ENCODE results near the gene SLC22A8.
A peak's percentile ranks its signal among the peaks of the same experiment; 100 is the strongest.

SLC22A8 gene

DNA sequence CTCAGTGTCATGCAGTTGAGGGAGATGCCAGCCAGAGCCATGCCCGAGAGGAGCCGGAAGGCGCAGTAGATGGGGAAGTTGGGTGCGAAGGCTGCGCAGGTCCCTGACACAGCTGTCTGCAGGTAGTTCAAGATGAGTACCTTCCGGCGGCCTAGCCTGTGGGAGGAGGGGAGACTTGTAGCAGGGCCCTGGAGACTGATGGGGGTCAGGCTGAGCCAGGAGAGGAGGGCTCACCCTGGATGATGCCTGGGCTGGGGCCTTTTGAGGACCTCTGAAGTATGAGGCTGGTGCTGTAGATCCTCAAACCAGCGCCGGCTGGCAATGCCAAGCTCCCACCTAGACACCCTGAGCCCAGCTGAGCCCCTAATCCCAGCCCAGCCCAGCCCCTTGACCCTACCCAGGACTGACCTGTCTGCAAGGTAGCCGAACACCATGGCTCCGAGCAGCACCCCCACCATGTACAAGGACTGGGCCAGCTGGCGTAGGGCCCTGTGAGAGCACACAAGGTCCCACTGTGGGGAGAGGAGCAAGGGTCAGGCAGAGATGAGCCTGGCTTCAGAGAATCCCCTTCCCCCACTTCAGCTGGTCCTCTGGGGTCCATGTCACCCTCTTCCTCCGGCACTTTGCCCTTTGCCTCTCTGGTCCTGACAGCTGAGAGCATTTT lies 32.0 kb downstream of the SLC22A8 start:
- TF ChIP-seq SUZ12 (IDR thresholded peaks at IDR 0.05) (no peak), LEF1 (IDR thresholded peaks at IDR 0.05; ENCODE audit: borderline replicate concordance) (no peak), FOXA1 (IDR thresholded peaks at IDR 0.05) (no peak), HDGF (IDR thresholded peaks at IDR 0.05; ENCODE audit: borderline replicate concordance) (no peak), ELF4 (IDR thresholded peaks at IDR 0.05) (no peak), BHLHE40 (IDR thresholded peaks at IDR 0.05; ENCODE audit: borderline replicate concordance) (no peak), NFRKB (IDR thresholded peaks at IDR 0.05) (no peak), TARDBP (IDR thresholded peaks at IDR 0.05) (no peak), ARNT (IDR thresholded peaks at IDR 0.05) (no peak)
- TF ChIP-seq, protein P1, sequence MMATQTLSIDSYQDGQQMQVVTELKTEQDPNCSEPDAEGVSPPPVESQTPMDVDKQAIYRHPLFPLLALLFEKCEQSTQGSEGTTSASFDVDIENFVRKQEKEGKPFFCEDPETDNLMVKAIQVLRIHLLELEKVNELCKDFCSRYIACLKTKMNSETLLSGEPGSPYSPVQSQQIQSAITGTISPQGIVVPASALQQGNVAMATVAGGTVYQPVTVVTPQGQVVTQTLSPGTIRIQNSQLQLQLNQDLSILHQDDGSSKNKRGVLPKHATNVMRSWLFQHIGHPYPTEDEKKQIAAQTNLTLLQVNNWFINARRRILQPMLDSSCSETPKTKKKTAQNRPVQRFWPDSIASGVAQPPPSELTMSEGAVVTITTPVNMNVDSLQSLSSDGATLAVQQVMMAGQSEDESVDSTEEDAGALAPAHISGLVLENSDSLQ (IDR thresholded peaks at IDR 0.05), result no peak
- no peak for DNase-seq (ENCODE audit: extremely low spot score)
- POLR2A ChIA-PET, result no interaction called here
- CTCF ChIA-PET, result no interaction called here

DNA sequence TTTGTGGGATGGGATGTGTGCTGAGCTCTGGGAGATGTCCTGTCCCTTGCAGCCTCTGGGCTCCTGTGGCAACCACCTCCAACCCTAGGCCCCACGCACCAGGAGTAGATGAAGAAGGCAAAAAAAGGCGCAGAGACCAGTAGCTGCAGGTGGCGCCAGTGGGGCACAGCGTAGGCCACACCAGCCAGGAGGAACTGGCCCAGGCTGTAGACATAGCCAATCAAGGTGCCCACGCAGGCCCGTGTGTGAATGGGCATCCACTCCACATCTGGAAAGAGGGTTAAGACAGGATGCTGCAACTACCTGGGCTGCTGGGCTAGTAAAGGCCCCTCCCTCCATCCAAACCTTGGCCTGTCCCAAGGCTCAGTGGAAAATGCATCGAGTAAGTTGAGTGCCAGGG lies 33.9 kb downstream of the SLC22A8 start:
- DNase-seq (ENCODE audit: extremely low spot score), result no peak
- ChIA-PET CTCF (no interaction called here), POLR2A (no interaction called here)
- no peak for TF ChIP-seq FOXK2 (IDR thresholded peaks at IDR 0.05)
- TF ChIP-seq LEF1 (IDR thresholded peaks at IDR 0.05; ENCODE audit: borderline replicate concordance), result no peak
- TF ChIP-seq, protein P1 (IDR thresholded peaks at IDR 0.05), result no peak
- no peak for TF ChIP-seq ZNF384 (IDR thresholded peaks at IDR 0.05)
- no peak for TF ChIP-seq CTBP1 (IDR thresholded peaks at IDR 0.05; ENCODE audit: borderline replicate concordance)
- TF ChIP-seq TARDBP (IDR thresholded peaks at IDR 0.05), result no peak
- TF ChIP-seq BHLHE40 (IDR thresholded peaks at IDR 0.05; ENCODE audit: borderline replicate concordance), result no peak
- no peak for TF ChIP-seq SP1 (IDR thresholded peaks at IDR 0.05)
- no peak for TF ChIP-seq ARNT (IDR thresholded peaks at IDR 0.05)
- no peak for TF ChIP-seq SUZ12 (IDR thresholded peaks at IDR 0.05)
- TF ChIP-seq NFRKB (IDR thresholded peaks at IDR 0.05), result no peak

DNA sequence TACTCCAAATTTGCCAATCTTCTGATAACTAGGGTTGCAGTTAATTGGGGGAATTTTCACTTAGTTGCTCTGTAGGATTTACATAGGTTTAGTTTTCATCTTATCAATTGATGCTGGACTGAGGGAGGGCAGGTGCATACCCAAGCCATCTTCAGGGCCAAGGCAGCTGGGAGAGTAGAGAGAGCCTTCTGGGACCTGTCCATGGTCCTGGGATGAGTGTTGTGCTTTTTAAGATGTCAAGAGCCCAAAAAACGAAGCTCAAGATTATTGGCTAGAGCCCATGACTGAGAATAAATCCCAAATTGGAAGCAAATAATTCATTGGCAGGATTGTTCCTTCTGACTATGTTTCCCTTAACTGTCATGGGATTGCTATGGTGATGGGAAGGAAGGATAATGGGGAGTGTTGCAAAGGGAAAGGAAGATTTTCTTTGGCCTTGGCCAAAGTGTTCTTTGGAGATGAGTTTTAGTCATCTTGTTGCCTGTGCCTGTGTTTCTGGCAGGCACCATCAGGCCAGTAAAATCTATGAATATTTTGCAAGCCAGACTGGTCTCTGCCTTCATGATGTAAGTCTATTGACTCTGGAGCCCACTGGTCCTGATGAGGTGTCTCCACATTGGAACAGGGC lies 35.4 kb downstream of the SLC22A8 start:
- no peak for TF ChIP-seq CTBP1 (IDR thresholded peaks at IDR 0.05; ENCODE audit: borderline replicate concordance)
- POLR2A ChIA-PET, result no interaction called here
- CTCF ChIA-PET, result interaction anchor here (1.0 kb wide), 1 partner anchor 9 kb away, joined by 3 read pairs; no protein-coding TSS in a partner anchor
- no peak for DNase-seq (ENCODE audit: extremely low spot score)

DNA sequence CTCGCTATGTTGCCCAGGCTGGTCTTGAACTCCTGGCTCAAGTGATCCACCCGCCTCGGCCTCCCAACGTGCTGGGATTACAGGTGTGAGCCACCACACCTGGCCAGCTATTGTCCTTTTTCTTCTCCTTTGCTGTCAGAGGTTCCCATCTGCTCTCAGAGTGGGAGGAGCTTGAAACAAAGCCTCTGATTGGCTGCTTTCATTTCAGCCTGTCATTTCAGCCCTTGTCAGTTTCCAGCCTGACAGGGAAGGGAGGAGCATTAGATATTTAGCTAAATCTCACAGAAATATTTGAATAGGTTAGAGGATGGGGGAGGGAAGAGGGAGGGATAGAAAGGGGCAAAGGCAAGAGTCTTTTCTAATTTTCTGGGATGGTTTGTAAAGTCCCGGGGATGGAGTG lies 39.5 kb downstream of the SLC22A8 start:
- no peak for DNase-seq (ENCODE audit: extremely low spot score)
- no peak for TF ChIP-seq FOXK2 (IDR thresholded peaks at IDR 0.05)
- TF ChIP-seq SUZ12 (IDR thresholded peaks at IDR 0.05), result no peak
- no peak for TF ChIP-seq ZNF384 (IDR thresholded peaks at IDR 0.05)
- no peak for TF ChIP-seq FOXM1 (IDR thresholded peaks at IDR 0.05; ENCODE audit: borderline replicate concordance)
- TF ChIP-seq BHLHE40 (IDR thresholded peaks at IDR 0.05; ENCODE audit: borderline replicate concordance), result no peak
- no peak for TF ChIP-seq HDGF (IDR thresholded peaks at IDR 0.05; ENCODE audit: borderline replicate concordance)
- ChIA-PET CTCF (interaction anchor here (0.6 to 3.1 kb wide), 8 partner anchors 15 to 805 kb away, joined by 3 to 25 read pairs (median 6); no protein-coding TSS in a partner anchor), POLR2A (interaction anchor here (1.3 kb wide), 1 partner anchor 15 kb away, joined by 3 read pairs; no protein-coding TSS in a partner anchor)

DNA sequence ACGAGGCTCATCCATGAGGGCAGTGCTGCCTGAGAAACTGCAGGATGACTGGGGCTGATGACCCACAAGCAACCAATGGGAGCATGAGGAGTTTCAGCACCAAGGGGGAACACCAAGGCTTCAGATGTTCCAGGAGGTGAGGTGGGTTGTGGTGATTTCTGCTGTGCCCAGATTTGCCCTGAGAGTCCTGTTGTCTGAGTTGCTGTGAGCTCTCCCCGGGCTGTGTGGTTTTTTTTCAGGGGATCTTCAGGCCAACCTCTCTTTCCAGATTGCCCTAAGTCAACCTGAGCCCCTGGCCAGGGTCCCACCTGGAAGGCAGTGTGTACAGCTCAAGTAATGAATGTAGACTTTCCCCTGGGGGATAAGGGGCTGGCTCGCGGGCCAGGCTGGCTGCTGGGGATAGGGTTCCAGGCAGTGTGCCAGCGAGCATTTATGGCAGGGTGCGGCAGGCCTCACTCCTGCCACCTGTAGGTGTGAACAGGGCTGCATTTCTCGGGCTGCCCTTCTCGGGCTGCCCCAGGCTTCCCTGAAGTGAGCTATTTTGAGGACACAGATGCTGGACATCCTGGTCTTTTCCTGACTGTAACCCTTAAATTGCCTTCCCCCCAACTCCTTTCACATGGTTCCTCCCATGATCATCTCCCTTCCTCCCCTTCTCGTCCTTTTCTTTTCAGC lies 40.7 kb downstream of the SLC22A8 start:
- peak; percentile 77 for DNase-seq (ENCODE audit: extremely low spot score)
- ChIA-PET POLR2A (interaction anchor here (0.6 to 1.5 kb wide), 3 partner anchors 94 to 134 kb away, joined by 3 to 4 read pairs (median 4); partner anchors contain the start of gene SLC3A2), CTCF (interaction anchor here (0.5 to 3.1 kb wide), 23 partner anchors 11 to 316 kb away, joined by 3 to 25 read pairs (median 5); no protein-coding TSS in a partner anchor)
- TF ChIP-seq LEF1 (IDR thresholded peaks at IDR 0.05; ENCODE audit: borderline replicate concordance), result no peak
- no peak for TF ChIP-seq CTBP1 (IDR thresholded peaks at IDR 0.05; ENCODE audit: borderline replicate concordance)
- TF ChIP-seq, protein P1 (IDR thresholded peaks at IDR 0.05), result no peak
- no peak for TF ChIP-seq TARDBP (IDR thresholded peaks at IDR 0.05)
- no peak for TF ChIP-seq ZNF384 (IDR thresholded peaks at IDR 0.05)
- TF ChIP-seq FOXM1 (IDR thresholded peaks at IDR 0.05; ENCODE audit: borderline replicate concordance), result no peak
- no peak for TF ChIP-seq SUZ12 (IDR thresholded peaks at IDR 0.05)
- TF ChIP-seq SP1 (IDR thresholded peaks at IDR 0.05), result no peak
- TF ChIP-seq HDGF (IDR thresholded peaks at IDR 0.05; ENCODE audit: borderline replicate concordance), result no peak
- no peak for TF ChIP-seq BHLHE40 (IDR thresholded peaks at IDR 0.05; ENCODE audit: borderline replicate concordance)
- no peak for TF ChIP-seq ARNT (IDR thresholded peaks at IDR 0.05)
- no peak for TF ChIP-seq ELF4 (IDR thresholded peaks at IDR 0.05)

DNA sequence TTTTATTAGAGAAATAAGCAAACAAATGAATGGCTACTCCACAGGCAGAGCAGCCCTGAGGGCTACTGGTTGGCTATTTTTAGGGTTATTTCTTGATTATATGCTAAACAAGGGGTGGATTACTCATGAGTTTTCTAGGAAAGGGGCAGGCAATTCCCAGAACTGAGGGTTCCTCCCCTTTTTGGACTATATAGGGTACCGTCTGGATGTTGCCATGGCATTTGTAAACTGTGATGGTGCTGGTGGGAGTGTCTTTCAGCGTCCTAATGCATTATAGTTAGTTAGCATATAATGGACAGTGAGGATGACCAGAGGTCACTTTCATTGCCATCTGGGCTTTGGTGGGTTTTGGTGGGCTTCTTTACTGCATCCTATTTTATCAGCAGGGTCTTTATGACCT lies 50.1 kb downstream of the SLC22A8 start:
- ChIA-PET CTCF (no interaction called here), POLR2A (no interaction called here)
- no peak for TF ChIP-seq FOXM1 (IDR thresholded peaks at IDR 0.05; ENCODE audit: borderline replicate concordance)
- TF ChIP-seq ARNT (IDR thresholded peaks at IDR 0.05), result no peak
- no peak for TF ChIP-seq ZNF384 (IDR thresholded peaks at IDR 0.05)
- TF ChIP-seq L3MBTL2 (conservative IDR thresholded peaks at IDR 0.05), result no peak
- TF ChIP-seq CTBP1 (IDR thresholded peaks at IDR 0.05; ENCODE audit: borderline replicate concordance), result no peak
- TF ChIP-seq TARDBP (IDR thresholded peaks at IDR 0.05), result no peak
- TF ChIP-seq NFRKB (IDR thresholded peaks at IDR 0.05), result no peak
- no peak for TF ChIP-seq SP1 (IDR thresholded peaks at IDR 0.05)
- no peak for DNase-seq (ENCODE audit: extremely low spot score)

Data from HEK293T (cell line).